ENCODE results near the gene LYPD6. TPM values are rescaled to one million over a fixed set of nuclear protein-coding genes. Genes with fewer than 3 reads are reported as not detected.

Gene LYPD6
- total and polyA plus RNA-seq, 9 of the 15 experiments (the other 6 are each of a cell fraction or from before 2014, with no cell fraction given): not detected

GRCh38 chr2:149472413-149472812 is 142.0 kb downstream of the LYPD6 start:
- ChIA-PET CTCF (ENCODE audit: low intra/inter-chr PET ratio) (no interaction called here), POLR2A (no interaction called here)
- no TSS peak for BruUV-seq (replicated peaks)
- H4K20me1 ChIP-seq (replicated peaks; ENCODE audit: control insufficient read depth, insufficient read depth, low read length): no peaks in the 10 kb centered on the region
- no peak for ATAC-seq
- no peak overlapping the region for H3K27ac ChIP-seq (ENCODE audit: extremely low read depth, low read depth, low read length)
- no peaks in the 10 kb centered on the region for H3K36me3 ChIP-seq (ENCODE audit: control insufficient read depth, insufficient read depth, low read length)
- intact Hi-C loops (cut with micrococcal nuclease): no loop called here
- TF ChIP-seq EHMT2 (IDR thresholded peaks at IDR 0.05): no peak
- TF ChIP-seq ZNF583 (CRISPR knock-in tag; IDR thresholded peaks at IDR 0.05): no peak
- no peak for TF ChIP-seq RNF2 (IDR thresholded peaks at IDR 0.05)
- no peak for TF ChIP-seq ESRRB (CRISPR knock-in tag; IDR thresholded peaks at IDR 0.05; ENCODE audit: borderline replicate concordance)
- no peaks in the 10 kb centered on the region for H3K79me2 ChIP-seq (ENCODE audit: control insufficient read depth, insufficient read depth, low read length)
- in situ Hi-C loops (cut with MboI): no loop called here
- H2AFZ ChIP-seq (ENCODE audit: low read depth, low read length): no peak overlapping the region
- FAIRE-seq: no peak
- no peak overlapping the region for H3K4me3 ChIP-seq
- H3K4me1 ChIP-seq (replicated peaks in 1 of 2; ENCODE audit: control insufficient read depth in 2 of 2, insufficient read depth in 2 of 2, low read length in 2 of 2): no peaks in the 10 kb centered on the region
- no peaks in the 10 kb centered on the region for H3K9me3 ChIP-seq (replicated peaks; ENCODE audit: control insufficient read depth, insufficient read depth, low read depth, low read length)
- H3K27me3 ChIP-seq (ENCODE audit: control insufficient read depth in 2 of 2, insufficient read depth in 2 of 2, low read length in 2 of 2): no peaks in the 10 kb centered on the region
- H3K9me1 ChIP-seq (ENCODE audit: control insufficient read depth, insufficient read depth, low read length): no peaks in the 10 kb centered on the region
- no peak for DNase-seq (ENCODE audit: extremely low read depth in 1 of 4, low spot score in 3 of 4)
- WGBS (ENCODE audit: insufficient coverage, low coverage, missing lambda C conversion rate): 0% methylated on average over 2 of the region's 2 CpGs
- H3K9ac ChIP-seq (ENCODE audit: insufficient read depth in 1 of 2, low read depth in 2 of 2, low read length in 2 of 2): no peak overlapping the region
- H3K4me2 ChIP-seq (ENCODE audit: insufficient read depth, low read length): no peak overlapping the region

GRCh38 chr2:149473068-149473467 is 142.7 kb downstream of the LYPD6 start:
- Histone ChIP-seq H3K36me3 (ENCODE audit: control insufficient read depth, insufficient read depth, low read length) (no peaks in the 10 kb centered on the region), H3K27me3 (ENCODE audit: control insufficient read depth in 2 of 2, insufficient read depth in 2 of 2, low read length in 2 of 2) (no peaks in the 10 kb centered on the region), H3K4me1 (replicated peaks in 1 of 2; ENCODE audit: control insufficient read depth in 2 of 2, insufficient read depth in 2 of 2, low read length in 2 of 2) (no peaks in the 10 kb centered on the region), H3K79me2 (ENCODE audit: control insufficient read depth, insufficient read depth, low read length) (no peaks in the 10 kb centered on the region), H3K4me3 (no peak overlapping the region), H3K27ac (ENCODE audit: extremely low read depth, low read depth, low read length) (no peak overlapping the region), H4K20me1 (replicated peaks; ENCODE audit: control insufficient read depth, insufficient read depth, low read length) (no peaks in the 10 kb centered on the region), H2AFZ (ENCODE audit: low read depth, low read length) (no peak overlapping the region), H3K9ac (ENCODE audit: insufficient read depth in 1 of 2, low read depth in 2 of 2, low read length in 2 of 2) (no peak overlapping the region), H3K9me1 (ENCODE audit: control insufficient read depth, insufficient read depth, low read length) (no peaks in the 10 kb centered on the region), H3K9me3 (replicated peaks; ENCODE audit: control insufficient read depth, insufficient read depth, low read depth, low read length) (no peaks in the 10 kb centered on the region), H3K4me2 (ENCODE audit: insufficient read depth, low read length) (no peak overlapping the region)
- no peak for ATAC-seq
- DNase-seq (ENCODE audit: extremely low read depth in 1 of 4, low spot score in 3 of 4): no peak
- CTCF ChIA-PET (ENCODE audit: low intra/inter-chr PET ratio): no interaction called here
- no peak for FAIRE-seq
- intact Hi-C loops (cut with micrococcal nuclease): no loop called here
- POLR2A ChIA-PET: no interaction called here
- BruUV-seq (replicated peaks): no TSS peak
- in situ Hi-C loops (cut with MboI): no loop called here
- 0% methylated on average over 1 of the region's 1 CpG for WGBS (ENCODE audit: insufficient coverage, low coverage, missing lambda C conversion rate)
- TF ChIP-seq MYBL2 (IDR thresholded peaks at IDR 0.05; ENCODE audit: low read depth) (no peak), MYBL2 (CRISPR knock-in tag; IDR thresholded peaks at IDR 0.05; ENCODE audit: borderline replicate concordance) (no peak), ZNF23 (CRISPR knock-in tag; IDR thresholded peaks at IDR 0.05) (no peak), PTBP1 (IDR thresholded peaks at IDR 0.05; ENCODE audit: low read depth, low read length) (no peak), ZNF785 (CRISPR knock-in tag; IDR thresholded peaks at IDR 0.05) (no peak), TBL1XR1 (IDR thresholded peaks at IDR 0.05; ENCODE audit: low read length in 2 of 2) (no peak)
- TF ChIP-seq, protein P1, sequence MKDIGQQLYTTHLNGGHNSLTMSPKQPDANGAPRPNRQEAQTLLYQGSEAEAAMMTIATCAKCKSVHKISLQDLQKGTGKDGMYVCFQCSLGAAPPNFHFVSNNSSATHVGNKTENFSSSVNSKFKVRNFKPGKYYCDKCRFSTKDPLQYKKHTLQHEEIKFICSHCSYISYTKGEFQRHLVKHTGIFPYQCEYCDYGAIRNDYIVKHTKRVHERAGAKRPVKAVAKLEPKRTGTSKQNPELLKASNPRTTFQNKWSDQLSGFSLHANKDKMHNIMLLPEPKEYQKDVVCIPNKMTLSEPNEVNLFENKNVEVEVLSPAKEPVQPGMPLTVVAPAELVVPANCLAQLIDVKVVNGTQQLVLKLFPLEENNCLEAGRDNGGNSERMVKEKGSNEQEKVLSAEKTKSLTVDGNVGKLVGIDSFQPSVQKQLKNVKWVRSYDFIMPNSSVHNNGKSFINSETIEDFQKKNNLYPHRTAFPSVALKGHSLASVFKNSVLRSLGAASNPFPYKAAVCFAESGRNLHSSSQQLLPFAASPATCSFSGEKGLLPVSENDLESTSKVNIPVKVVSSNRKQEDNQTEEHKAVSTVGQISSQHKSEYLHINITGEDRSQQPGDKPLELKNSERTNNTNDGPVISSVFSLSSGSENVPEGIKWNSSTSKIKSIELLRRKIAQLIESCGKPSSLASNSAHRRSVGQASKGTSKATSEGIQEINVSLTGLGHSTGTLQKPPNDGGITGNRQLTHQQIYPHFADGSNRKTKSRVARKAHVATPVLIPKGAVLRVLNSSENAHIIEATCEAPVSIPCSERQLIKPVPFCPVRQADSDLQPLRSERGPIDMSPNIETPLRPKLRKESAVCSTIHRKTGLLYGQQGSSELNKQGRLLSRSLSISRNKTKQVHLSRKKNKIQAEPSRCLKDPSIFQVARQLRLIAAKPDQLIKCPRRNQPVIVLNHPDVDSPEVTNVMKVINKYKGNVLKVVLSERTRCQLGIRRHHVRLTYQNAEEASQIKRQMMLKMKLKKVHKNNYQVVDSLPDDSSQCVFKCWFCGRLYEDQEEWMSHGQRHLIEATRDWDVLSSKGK (CRISPR knock-in tag; IDR thresholded peaks at IDR 0.05): no peak
- TF ChIP-seq, protein P2, sequence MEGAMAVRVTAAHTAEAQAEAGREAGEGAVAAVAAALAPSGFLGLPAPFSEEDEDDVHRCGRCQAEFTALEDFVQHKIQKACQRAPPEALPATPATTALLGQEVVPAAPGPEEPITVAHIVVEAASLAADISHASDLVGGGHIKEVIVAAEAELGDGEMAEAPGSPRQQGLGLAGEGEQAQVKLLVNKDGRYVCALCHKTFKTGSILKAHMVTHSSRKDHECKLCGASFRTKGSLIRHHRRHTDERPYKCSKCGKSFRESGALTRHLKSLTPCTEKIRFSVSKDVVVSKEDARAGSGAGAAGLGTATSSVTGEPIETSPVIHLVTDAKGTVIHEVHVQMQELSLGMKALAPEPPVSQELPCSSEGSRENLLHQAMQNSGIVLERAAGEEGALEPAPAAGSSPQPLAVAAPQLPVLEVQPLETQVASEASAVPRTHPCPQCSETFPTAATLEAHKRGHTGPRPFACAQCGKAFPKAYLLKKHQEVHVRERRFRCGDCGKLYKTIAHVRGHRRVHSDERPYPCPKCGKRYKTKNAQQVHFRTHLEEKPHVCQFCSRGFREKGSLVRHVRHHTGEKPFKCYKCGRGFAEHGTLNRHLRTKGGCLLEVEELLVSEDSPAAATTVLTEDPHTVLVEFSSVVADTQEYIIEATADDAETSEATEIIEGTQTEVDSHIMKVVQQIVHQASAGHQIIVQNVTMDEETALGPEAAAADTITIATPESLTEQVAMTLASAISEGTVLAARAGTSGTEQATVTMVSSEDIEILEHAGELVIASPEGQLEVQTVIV (CRISPR knock-in tag; IDR thresholded peaks at IDR 0.05; ENCODE audit: borderline replicate concordance): no peak
